ENCODE measurements around the gene NHERF1.

The NHERF1 gene

DNA sequence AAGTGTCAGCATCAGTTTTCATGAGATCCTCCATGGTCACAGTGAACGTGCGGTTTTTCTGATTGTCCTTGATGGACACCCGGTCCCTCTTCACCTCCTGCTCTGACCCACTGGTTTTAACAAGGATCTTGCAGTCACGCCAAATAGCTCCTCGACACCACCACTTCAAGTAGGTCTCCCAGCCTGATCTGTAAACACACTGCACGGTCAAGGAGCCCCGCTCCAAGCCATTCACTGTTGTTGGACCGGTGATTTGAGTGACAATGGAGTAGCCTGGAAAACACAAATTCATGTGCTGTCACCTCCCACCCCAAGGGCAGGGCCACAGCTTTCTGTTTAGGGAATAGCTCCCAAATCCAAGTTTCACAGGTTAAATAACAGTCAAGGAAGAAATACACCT is 43.9 kb upstream of the NHERF1 start:
- TF ChIP-seq EZH2phosphoT487 (IDR thresholded peaks at IDR 0.05; ENCODE audit: low read depth) = no peak
- TF ChIP-seq, protein P1, sequence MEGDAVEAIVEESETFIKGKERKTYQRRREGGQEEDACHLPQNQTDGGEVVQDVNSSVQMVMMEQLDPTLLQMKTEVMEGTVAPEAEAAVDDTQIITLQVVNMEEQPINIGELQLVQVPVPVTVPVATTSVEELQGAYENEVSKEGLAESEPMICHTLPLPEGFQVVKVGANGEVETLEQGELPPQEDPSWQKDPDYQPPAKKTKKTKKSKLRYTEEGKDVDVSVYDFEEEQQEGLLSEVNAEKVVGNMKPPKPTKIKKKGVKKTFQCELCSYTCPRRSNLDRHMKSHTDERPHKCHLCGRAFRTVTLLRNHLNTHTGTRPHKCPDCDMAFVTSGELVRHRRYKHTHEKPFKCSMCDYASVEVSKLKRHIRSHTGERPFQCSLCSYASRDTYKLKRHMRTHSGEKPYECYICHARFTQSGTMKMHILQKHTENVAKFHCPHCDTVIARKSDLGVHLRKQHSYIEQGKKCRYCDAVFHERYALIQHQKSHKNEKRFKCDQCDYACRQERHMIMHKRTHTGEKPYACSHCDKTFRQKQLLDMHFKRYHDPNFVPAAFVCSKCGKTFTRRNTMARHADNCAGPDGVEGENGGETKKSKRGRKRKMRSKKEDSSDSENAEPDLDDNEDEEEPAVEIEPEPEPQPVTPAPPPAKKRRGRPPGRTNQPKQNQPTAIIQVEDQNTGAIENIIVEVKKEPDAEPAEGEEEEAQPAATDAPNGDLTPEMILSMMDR (IDR thresholded peaks at IDR 0.05; ENCODE audit: low read depth, low read length) = no peak

DNA sequence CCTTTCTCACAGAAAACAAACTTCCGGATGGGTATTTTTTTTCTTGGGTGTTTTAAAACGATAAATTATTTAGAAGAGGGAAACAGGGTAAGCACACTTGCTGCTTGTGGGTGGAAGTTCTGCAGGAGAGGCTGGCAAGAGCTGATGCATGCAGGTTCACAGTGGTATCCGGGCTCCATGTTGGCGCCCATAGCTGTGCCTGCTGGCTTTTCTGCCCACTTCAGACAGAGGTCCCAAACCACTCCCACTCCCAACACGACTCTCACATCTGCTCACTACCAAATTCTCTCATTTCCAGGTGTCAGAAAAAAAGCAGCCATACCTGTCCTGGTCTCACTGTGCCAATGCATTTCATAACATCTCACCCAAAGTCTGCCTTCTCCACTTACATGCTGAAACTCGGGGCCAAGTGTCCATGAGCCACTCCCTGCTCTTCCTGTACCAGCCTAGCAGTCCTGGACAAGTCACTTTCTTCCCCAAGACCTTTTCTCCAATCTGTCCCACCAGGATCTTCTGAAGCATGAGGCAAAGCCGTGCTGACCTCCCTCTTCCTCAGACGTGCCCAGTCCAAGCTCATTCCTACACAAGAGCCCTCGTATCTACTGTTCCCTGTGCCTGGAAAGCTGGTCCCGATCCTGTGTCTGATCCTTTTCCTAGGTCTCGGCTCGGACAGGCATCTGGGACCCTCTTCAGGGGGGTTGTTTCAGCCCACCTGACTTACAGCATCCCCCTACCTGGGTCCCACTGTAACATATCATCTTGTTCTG is 37.2 kb upstream of the NHERF1 start:
- no peak overlapping the region for H3K9ac ChIP-seq (ENCODE audit: low read length)
- no peak overlapping the region for H3K4me2 ChIP-seq (ENCODE audit: low read length)
- no peak overlapping the region for H3K27ac ChIP-seq (ENCODE audit: low read length)
- H4K20me1 ChIP-seq (ENCODE audit: insufficient read depth, low read length) = no peaks in the 10 kb centered on the region
- H3K4me3 ChIP-seq (ENCODE audit: low read length) = no peak overlapping the region
- H3K79me2 ChIP-seq (ENCODE audit: low read length) = no peaks in the 10 kb centered on the region
- H3K36me3 ChIP-seq (replicated peaks; ENCODE audit: low read depth, low read length) = no peaks in the 10 kb centered on the region
- TF ChIP-seq, protein P1 (IDR thresholded peaks at IDR 0.05; ENCODE audit: low read depth, low read length) = no peak
- TF ChIP-seq EZH2phosphoT487 (IDR thresholded peaks at IDR 0.05; ENCODE audit: low read depth) = no peak
- peaks cover 3% of the 10 kb centered on the region; the same call in 1 of the 2 replicates for H3K4me1 ChIP-seq (ENCODE audit: low read length)
- H3K27me3 ChIP-seq (ENCODE audit: low read depth, low read length) = peaks cover 9% of the 10 kb centered on the region
- no peak overlapping the region for H2AFZ ChIP-seq (ENCODE audit: low read depth, low read length)
- no peaks in the 10 kb centered on the region for H3K9me3 ChIP-seq (ENCODE audit: insufficient read depth, low read length)

More for the DNA sequence above, 43.9 kb upstream of the NHERF1 start:
- H3K4me3 ChIP-seq (ENCODE audit: low read length) = no peak overlapping the region
- no peaks in the 10 kb centered on the region for H3K9me3 ChIP-seq (ENCODE audit: insufficient read depth, low read length)
- no peak overlapping the region for H3K27ac ChIP-seq (ENCODE audit: low read length)
- no peak overlapping the region for H2AFZ ChIP-seq (ENCODE audit: low read depth, low read length)
- no peak overlapping the region for H3K9ac ChIP-seq (ENCODE audit: low read length)
- H3K36me3 ChIP-seq (replicated peaks; ENCODE audit: low read depth, low read length) = no peaks in the 10 kb centered on the region
- no peak overlapping the region for H3K4me2 ChIP-seq (ENCODE audit: low read length)
- H3K4me1 ChIP-seq (ENCODE audit: low read length) = no peaks in the 10 kb centered on the region
- H3K27me3 ChIP-seq (ENCODE audit: low read depth, low read length) = peaks cover 34% of the 10 kb centered on the region
- no peaks in the 10 kb centered on the region for H3K79me2 ChIP-seq (ENCODE audit: low read length)
- no peaks in the 10 kb centered on the region for H4K20me1 ChIP-seq (ENCODE audit: insufficient read depth, low read length)

DNA sequence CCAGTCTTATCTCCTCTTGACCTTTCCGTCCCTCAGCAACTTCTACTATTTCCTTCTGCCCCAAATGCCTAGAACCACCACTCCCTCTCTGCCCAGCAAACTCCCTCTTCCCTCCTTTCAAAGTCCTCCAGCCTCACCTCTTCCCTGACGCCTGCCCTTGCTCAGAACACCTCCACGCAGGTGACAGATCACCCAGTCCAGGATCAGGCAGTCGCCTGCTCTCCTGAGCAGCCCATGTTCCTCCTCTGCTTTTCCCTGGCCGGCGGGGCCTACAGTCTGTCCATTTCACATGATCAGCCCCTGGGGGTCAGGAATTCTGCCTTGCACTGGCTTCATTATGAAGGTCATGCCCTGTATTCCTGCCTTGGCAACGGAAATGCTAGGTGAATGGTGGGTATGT is 36.1 kb upstream of the NHERF1 start:
- Histone ChIP-seq H3K9me3 (ENCODE audit: insufficient read depth, low read length) (no peaks in the 10 kb centered on the region), H3K79me2 (ENCODE audit: low read length) (no peaks in the 10 kb centered on the region), H3K4me2 (ENCODE audit: low read length) (no peak overlapping the region), H3K9ac (ENCODE audit: low read length) (no peak overlapping the region), H3K27me3 (ENCODE audit: low read depth, low read length) (peaks cover 13% of the 10 kb centered on the region), H3K4me1 (ENCODE audit: low read length) (peaks cover 3% of the 10 kb centered on the region; the same call in 1 of the 2 replicates), H2AFZ (ENCODE audit: low read depth, low read length) (no peak overlapping the region), H3K36me3 (replicated peaks; ENCODE audit: low read depth, low read length) (no peaks in the 10 kb centered on the region), H3K27ac (ENCODE audit: low read length) (no peak overlapping the region), H4K20me1 (ENCODE audit: insufficient read depth, low read length) (no peaks in the 10 kb centered on the region), H3K4me3 (ENCODE audit: low read length) (no peak overlapping the region)
- TF ChIP-seq, protein P1 (IDR thresholded peaks at IDR 0.05; ENCODE audit: low read depth, low read length) = no peak
- no peak for TF ChIP-seq EZH2phosphoT487 (IDR thresholded peaks at IDR 0.05; ENCODE audit: low read depth)

DNA sequence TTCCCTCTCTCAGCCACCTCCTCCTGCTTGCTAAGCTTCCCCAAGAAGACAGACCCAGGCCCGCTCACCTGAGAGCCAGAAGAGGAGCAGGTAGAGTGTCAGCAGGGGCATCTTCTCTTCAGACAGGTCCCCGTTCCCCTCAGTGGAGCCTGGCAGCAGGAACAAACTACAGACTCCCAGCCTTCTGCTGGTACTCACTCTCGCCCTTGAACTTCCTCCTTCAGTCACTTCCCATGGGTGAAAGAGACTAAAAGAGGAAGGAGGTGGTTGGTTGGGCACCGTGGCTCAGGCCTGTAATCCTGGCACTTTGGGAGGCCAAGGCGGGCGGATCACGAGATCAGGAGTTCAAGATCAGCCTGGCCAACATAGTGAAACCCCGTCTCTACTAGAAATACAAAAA is 35.7 kb upstream of the NHERF1 start, which contains the start of gene CD300LF:
Gene CD300LF, minus strand, starts transcription at position 168 of the 400 bp plus-strand sequence. Its CDS starts 57 bp downstream, at position 111.
- no peak within 1 kb of the TSS for H3K4me2 ChIP-seq (ENCODE audit: low read length)
- H2AFZ ChIP-seq (ENCODE audit: low read depth, low read length) = no peak within 1 kb of the TSS
- H3K27ac ChIP-seq (ENCODE audit: low read length) = no peak within 1 kb of the TSS
- TF ChIP-seq, protein P1 (IDR thresholded peaks at IDR 0.05; ENCODE audit: low read depth, low read length) = no peak
- no peak for TF ChIP-seq EZH2phosphoT487 (IDR thresholded peaks at IDR 0.05; ENCODE audit: low read depth)
- no peaks in the 10 kb centered on the region for H3K9me3 ChIP-seq (ENCODE audit: insufficient read depth, low read length)
- H3K27me3 ChIP-seq (ENCODE audit: low read depth, low read length) = peaks cover 13% of the 10 kb centered on the region
- H3K4me3 ChIP-seq (ENCODE audit: low read length) = no peak within 1 kb of the TSS
- H3K4me1 ChIP-seq (ENCODE audit: low read length) = peaks cover 3% of the 10 kb centered on the region; the same call in 1 of the 2 replicates
- no peaks in the 10 kb centered on the region for H3K36me3 ChIP-seq (replicated peaks; ENCODE audit: low read depth, low read length)
- no peaks in the 10 kb centered on the region for H4K20me1 ChIP-seq (ENCODE audit: insufficient read depth, low read length)
- H3K9ac ChIP-seq (ENCODE audit: low read length) = no peak within 1 kb of the TSS
- no peaks in the 10 kb centered on the region for H3K79me2 ChIP-seq (ENCODE audit: low read length)
